Measurements from ENCODE around the gene FGF5.
"Not testable (repeated sequence)": the region's sequence is repeated elsewhere in the genome, so short reads cannot be mapped to it uniquely, and the experiment has no call there.

FGF5 gene

GRCh38 chr4:80233390-80233789 is 33.1 kb upstream of the FGF5 start:
- Histone ChIP-seq H3K9ac (ENCODE audit: low read length) (no peak overlapping the region), H3K27ac (ENCODE audit: low read depth, low read length) (no peak overlapping the region), H3K27me3 (ENCODE audit: control insufficient read depth in 1 of 2, insufficient read depth in 2 of 2, low read length in 2 of 2) (no peaks in the 10 kb centered on the region), H3K4me3 (ENCODE audit: low read depth in 1 of 2, low read length in 2 of 2) (no peak overlapping the region), H3K4me1 (ENCODE audit: insufficient read depth, low read length) (no peaks in the 10 kb centered on the region), H3K36me3 (ENCODE audit: insufficient read depth, low read length) (no peaks in the 10 kb centered on the region), H3K9me3 (ENCODE audit: low read length) (no peaks in the 10 kb centered on the region)

- Histone ChIP-seq H3K36me3 (ENCODE audit: insufficient read depth, low read length) (no peaks in the 10 kb centered on the region), H3K4me1 (ENCODE audit: insufficient read depth, low read length) (no peaks in the 10 kb centered on the region)
Measured at GRCh38 chr4:80235451-80235850, 31.0 kb upstream of the FGF5 start.

GRCh38 chr4:80237992-80238391 is 28.5 kb upstream of the FGF5 start:
- no peaks in the 10 kb centered on the region for H3K27me3 ChIP-seq (ENCODE audit: control insufficient read depth in 1 of 2, insufficient read depth in 2 of 2, low read length in 2 of 2)
- H3K4me1 ChIP-seq (ENCODE audit: insufficient read depth, low read length) = no peaks in the 10 kb centered on the region
- no peak overlapping the region for H3K9ac ChIP-seq (ENCODE audit: low read length)
- no peak overlapping the region for H3K4me3 ChIP-seq (ENCODE audit: low read depth in 1 of 2, low read length in 2 of 2)
- H3K27ac ChIP-seq (ENCODE audit: low read depth, low read length) = no peak overlapping the region
- no peaks in the 10 kb centered on the region for H3K36me3 ChIP-seq (ENCODE audit: insufficient read depth, low read length)
- H3K9me3 ChIP-seq (ENCODE audit: low read length) = no peaks in the 10 kb centered on the region

More at GRCh38 chr4:80235451-80235850, 31.0 kb upstream of the FGF5 start:
- Histone ChIP-seq H3K4me3 (ENCODE audit: low read depth in 1 of 2, low read length in 2 of 2) (no peak overlapping the region), H3K27ac (ENCODE audit: low read depth, low read length) (no peak overlapping the region), H3K9ac (ENCODE audit: low read length) (no peak overlapping the region), H3K9me3 (ENCODE audit: low read length) (no peaks in the 10 kb centered on the region), H3K27me3 (ENCODE audit: control insufficient read depth in 1 of 2, insufficient read depth in 2 of 2, low read length in 2 of 2) (no peaks in the 10 kb centered on the region)

- Histone ChIP-seq H3K27ac (ENCODE audit: low read depth, low read length) (no peak overlapping the region), H3K36me3 (ENCODE audit: insufficient read depth, low read length) (no peaks in the 10 kb centered on the region), H3K9ac (ENCODE audit: low read length) (no peak overlapping the region), H3K27me3 (ENCODE audit: control insufficient read depth in 1 of 2, insufficient read depth in 2 of 2, low read length in 2 of 2) (no peaks in the 10 kb centered on the region), H3K9me3 (ENCODE audit: low read length) (no peaks in the 10 kb centered on the region), H3K4me1 (ENCODE audit: insufficient read depth, low read length) (no peaks in the 10 kb centered on the region), H3K4me3 (ENCODE audit: low read depth in 1 of 2, low read length in 2 of 2) (no peak overlapping the region)
Measured at GRCh38 chr4:80239480-80240150, 26.8 kb upstream of the FGF5 start.

GRCh38 chr4:80240976-80241375 is 25.5 kb upstream of the FGF5 start:
- no peaks in the 10 kb centered on the region for H3K36me3 ChIP-seq (ENCODE audit: insufficient read depth, low read length)
- H3K4me1 ChIP-seq (ENCODE audit: insufficient read depth, low read length) = no peaks in the 10 kb centered on the region
- no peak overlapping the region for H3K27ac ChIP-seq (ENCODE audit: low read depth, low read length)
- no peak overlapping the region for H3K4me3 ChIP-seq (ENCODE audit: low read depth in 1 of 2, low read length in 2 of 2)
- no peaks in the 10 kb centered on the region for H3K9me3 ChIP-seq (ENCODE audit: low read length)
- H3K27me3 ChIP-seq (ENCODE audit: control insufficient read depth in 1 of 2, insufficient read depth in 2 of 2, low read length in 2 of 2) = no peaks in the 10 kb centered on the region
- no peak overlapping the region for H3K9ac ChIP-seq (ENCODE audit: low read length)

DNA sequence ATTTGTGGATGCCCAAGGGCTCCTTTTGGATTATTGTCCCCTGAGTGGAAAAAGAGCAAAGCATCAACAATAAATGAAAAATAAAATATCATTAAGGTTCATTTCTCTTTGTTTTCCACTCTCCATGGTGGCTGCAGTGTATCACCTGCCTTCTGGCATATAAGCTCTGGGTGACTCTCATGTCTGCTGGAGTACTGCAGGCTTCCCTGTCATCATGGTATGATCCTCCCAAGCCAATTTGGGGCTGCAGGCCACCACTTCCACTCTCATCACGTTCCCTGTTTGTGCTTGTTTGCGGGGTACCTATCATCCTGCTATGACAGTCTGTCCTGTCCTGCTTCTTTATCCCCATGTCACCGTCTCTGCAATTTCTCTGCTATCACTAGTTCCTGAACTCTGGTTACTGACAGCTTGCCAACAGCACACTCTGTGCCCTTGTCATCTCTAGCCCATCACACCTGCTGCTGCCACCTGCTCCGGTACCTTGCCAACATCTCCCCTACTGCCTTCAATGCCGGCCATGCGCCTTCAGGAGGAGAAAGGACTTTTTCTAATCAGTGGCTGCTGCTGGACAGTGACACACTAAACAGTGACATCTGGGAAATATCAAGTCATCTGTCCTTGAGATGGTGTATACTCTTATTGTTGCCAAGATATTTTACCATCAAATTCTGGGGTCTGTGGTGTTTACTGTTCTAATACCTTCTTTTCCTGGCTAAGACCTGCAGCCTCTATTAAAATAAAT is 23.0 kb upstream of the FGF5 start:
- Histone ChIP-seq H3K9ac (ENCODE audit: low read length) (no peak overlapping the region), H3K27me3 (ENCODE audit: control insufficient read depth in 1 of 2, insufficient read depth in 2 of 2, low read length in 2 of 2) (no peaks in the 10 kb centered on the region), H3K4me3 (ENCODE audit: low read depth in 1 of 2, low read length in 2 of 2) (no peak overlapping the region), H3K9me3 (ENCODE audit: low read length) (no peaks in the 10 kb centered on the region), H3K36me3 (ENCODE audit: insufficient read depth, low read length) (no peaks in the 10 kb centered on the region), H3K4me1 (ENCODE audit: insufficient read depth, low read length) (no peaks in the 10 kb centered on the region), H3K27ac (ENCODE audit: low read depth, low read length) (no peak overlapping the region)

DNA sequence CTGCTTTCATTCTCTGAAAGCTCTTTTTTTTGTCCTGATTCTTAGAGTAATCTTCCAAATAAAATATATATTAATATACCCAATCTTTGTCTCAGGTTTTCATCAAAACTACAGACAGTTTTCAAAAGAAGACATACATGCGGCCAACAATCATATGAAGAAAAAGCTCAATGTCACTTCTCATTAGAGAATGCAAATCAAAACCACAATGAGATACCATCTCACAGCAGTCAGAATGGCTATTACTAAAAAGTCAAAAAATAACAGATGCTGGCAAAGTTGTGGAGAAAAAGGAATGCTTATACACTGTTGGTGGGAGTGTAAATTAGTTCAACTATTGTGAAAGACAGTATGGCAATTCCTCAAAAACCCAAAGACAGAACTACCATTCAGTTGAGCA is 19.0 kb upstream of the FGF5 start:
- not testable (repeated sequence) for H3K27me3 ChIP-seq (ENCODE audit: control insufficient read depth in 1 of 2, insufficient read depth in 2 of 2, low read length in 2 of 2); H3K27ac ChIP-seq (ENCODE audit: low read depth, low read length); H3K4me1 ChIP-seq (ENCODE audit: insufficient read depth, low read length); H3K9me3 ChIP-seq (ENCODE audit: low read length); H3K36me3 ChIP-seq (ENCODE audit: insufficient read depth, low read length); H3K9ac ChIP-seq (ENCODE audit: low read length); H3K4me3 ChIP-seq (ENCODE audit: low read depth in 1 of 2, low read length in 2 of 2)

GRCh38 chr4:80249144-80249543 is 17.3 kb upstream of the FGF5 start:
- Histone ChIP-seq H3K9ac (ENCODE audit: low read length) (no peak overlapping the region), H3K36me3 (ENCODE audit: insufficient read depth, low read length) (no peaks in the 10 kb centered on the region), H3K4me3 (ENCODE audit: low read depth in 1 of 2, low read length in 2 of 2) (no peak overlapping the region), H3K27me3 (ENCODE audit: control insufficient read depth in 1 of 2, insufficient read depth in 2 of 2, low read length in 2 of 2) (no peaks in the 10 kb centered on the region), H3K9me3 (ENCODE audit: low read length) (no peaks in the 10 kb centered on the region), H3K4me1 (ENCODE audit: insufficient read depth, low read length) (no peaks in the 10 kb centered on the region), H3K27ac (ENCODE audit: low read depth, low read length) (no peak overlapping the region)

GRCh38 chr4:80252427-80252826 is 14.0 kb upstream of the FGF5 start:
- Histone ChIP-seq H3K36me3 (ENCODE audit: insufficient read depth, low read length) (no peaks in the 10 kb centered on the region), H3K27ac (ENCODE audit: low read depth, low read length) (no peak overlapping the region), H3K4me1 (ENCODE audit: insufficient read depth, low read length) (no peaks in the 10 kb centered on the region), H3K4me3 (ENCODE audit: low read depth in 1 of 2, low read length in 2 of 2) (no peak overlapping the region), H3K9me3 (ENCODE audit: low read length) (no peaks in the 10 kb centered on the region), H3K27me3 (ENCODE audit: control insufficient read depth in 1 of 2, insufficient read depth in 2 of 2, low read length in 2 of 2) (no peaks in the 10 kb centered on the region), H3K9ac (ENCODE audit: low read length) (no peak overlapping the region)

GRCh38 chr4:80252953-80253352 is 13.5 kb upstream of the FGF5 start:
- H3K9me3 ChIP-seq (ENCODE audit: low read length) = no peaks in the 10 kb centered on the region
- no peaks in the 10 kb centered on the region for H3K36me3 ChIP-seq (ENCODE audit: insufficient read depth, low read length)
- H3K27ac ChIP-seq (ENCODE audit: low read depth, low read length) = no peak overlapping the region
- no peak overlapping the region for H3K9ac ChIP-seq (ENCODE audit: low read length)
- no peak overlapping the region for H3K4me3 ChIP-seq (ENCODE audit: low read depth in 1 of 2, low read length in 2 of 2)
- H3K4me1 ChIP-seq (ENCODE audit: insufficient read depth, low read length) = no peaks in the 10 kb centered on the region
- no peaks in the 10 kb centered on the region for H3K27me3 ChIP-seq (ENCODE audit: control insufficient read depth in 1 of 2, insufficient read depth in 2 of 2, low read length in 2 of 2)

- H3K4me1 ChIP-seq (ENCODE audit: insufficient read depth, low read length) = no peaks in the 10 kb centered on the region
- H3K9ac ChIP-seq (ENCODE audit: low read length) = no peak overlapping the region
- H3K4me3 ChIP-seq (ENCODE audit: low read depth in 1 of 2, low read length in 2 of 2) = no peak overlapping the region
- H3K27ac ChIP-seq (ENCODE audit: low read depth, low read length) = no peak overlapping the region
- no peaks in the 10 kb centered on the region for H3K9me3 ChIP-seq (ENCODE audit: low read length)
- H3K27me3 ChIP-seq (ENCODE audit: control insufficient read depth in 1 of 2, insufficient read depth in 2 of 2, low read length in 2 of 2) = no peaks in the 10 kb centered on the region
- no peaks in the 10 kb centered on the region for H3K36me3 ChIP-seq (ENCODE audit: insufficient read depth, low read length)
Measured at GRCh38 chr4:80253510-80253909, 13.0 kb upstream of the FGF5 start.

GRCh38 chr4:80254114-80254513 is 12.3 kb upstream of the FGF5 start:
- Histone ChIP-seq H3K27me3 (ENCODE audit: control insufficient read depth in 1 of 2, insufficient read depth in 2 of 2, low read length in 2 of 2) (no peaks in the 10 kb centered on the region), H3K4me1 (ENCODE audit: insufficient read depth, low read length) (no peaks in the 10 kb centered on the region), H3K4me3 (ENCODE audit: low read depth in 1 of 2, low read length in 2 of 2) (no peak overlapping the region), H3K9ac (ENCODE audit: low read length) (no peak overlapping the region), H3K27ac (ENCODE audit: low read depth, low read length) (no peak overlapping the region), H3K36me3 (ENCODE audit: insufficient read depth, low read length) (no peaks in the 10 kb centered on the region), H3K9me3 (ENCODE audit: low read length) (no peaks in the 10 kb centered on the region)
